Melanocyte of skin (primary cell): ENCODE data around the gene ACOT6. TPM values are rescaled to one million over a fixed set of nuclear protein-coding genes. Genes with fewer than 3 reads are reported as not detected.

ENCODE experiments used
- small RNA-seq, 2 donors: library from RNA; depleted of rRNA; stranded (forward); fragments of <200 nt; gene quantifications; one replicate each; pipeline ENCODE3, GENCODE V24; 2012
- total RNA-seq, 2 donors: library from RNA; depleted of rRNA; stranded (reverse); fragments of >200 nt; gene quantifications; 2 replicates each; pipeline ENCODE4 v1.2.3, GENCODE V29; 2012

ACOT6 gene, protein sequence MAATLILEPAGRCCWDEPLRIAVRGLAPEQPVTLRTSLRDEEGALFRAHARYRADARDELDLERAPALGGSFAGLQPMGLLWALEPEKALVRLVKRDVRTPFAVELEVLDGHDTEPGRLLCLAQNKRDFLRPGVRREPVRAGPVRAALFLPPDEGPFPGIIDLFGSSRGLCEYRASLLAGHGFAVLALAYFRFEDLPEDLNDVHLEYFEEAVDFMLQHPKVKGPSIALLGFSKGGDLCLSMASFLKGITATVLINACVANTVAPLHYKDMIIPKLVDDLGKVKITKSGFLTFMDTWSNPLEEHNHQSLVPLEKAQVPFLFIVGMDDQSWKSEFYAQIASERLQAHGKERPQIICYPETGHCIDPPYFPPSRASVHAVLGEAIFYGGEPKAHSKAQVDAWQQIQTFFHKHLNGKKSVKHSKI
- under 1 TPM in 1 of 2 donors, not detected in 1; under 0.01 TPM for total RNA-seq

DNA sequence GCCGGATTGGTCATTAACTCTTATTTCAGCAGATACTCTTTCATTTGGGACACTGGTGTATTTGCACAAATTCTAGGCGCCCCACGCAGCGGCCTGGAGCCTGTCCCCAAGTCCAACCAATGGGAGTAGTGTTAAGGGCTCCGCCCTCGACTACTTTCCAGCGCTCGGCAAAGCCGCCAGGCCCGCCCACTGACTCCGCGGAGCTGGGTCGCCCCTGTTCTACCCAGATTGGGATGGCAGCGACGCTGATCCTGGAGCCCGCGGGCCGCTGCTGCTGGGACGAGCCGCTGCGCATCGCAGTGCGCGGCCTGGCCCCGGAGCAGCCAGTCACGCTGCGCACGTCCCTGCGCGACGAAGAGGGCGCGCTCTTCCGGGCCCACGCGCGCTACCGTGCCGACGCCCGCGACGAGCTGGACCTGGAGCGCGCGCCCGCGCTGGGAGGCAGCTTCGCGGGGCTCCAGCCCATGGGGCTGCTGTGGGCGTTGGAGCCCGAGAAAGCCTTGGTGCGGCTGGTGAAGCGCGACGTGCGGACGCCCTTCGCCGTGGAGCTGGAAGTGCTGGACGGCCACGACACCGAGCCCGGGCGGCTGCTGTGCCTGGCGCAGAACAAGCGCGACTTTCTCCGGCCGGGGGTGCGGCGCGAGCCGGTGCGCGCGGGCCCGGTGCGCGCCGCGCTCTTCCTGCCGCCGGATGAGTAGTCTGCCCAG lies at the start of gene ACOT6:
TSS of gene ACOT6 (plus strand) at position 179 of the 707 bp plus-strand sequence. CDS start at position 234, 55 bp downstream.

DNA sequence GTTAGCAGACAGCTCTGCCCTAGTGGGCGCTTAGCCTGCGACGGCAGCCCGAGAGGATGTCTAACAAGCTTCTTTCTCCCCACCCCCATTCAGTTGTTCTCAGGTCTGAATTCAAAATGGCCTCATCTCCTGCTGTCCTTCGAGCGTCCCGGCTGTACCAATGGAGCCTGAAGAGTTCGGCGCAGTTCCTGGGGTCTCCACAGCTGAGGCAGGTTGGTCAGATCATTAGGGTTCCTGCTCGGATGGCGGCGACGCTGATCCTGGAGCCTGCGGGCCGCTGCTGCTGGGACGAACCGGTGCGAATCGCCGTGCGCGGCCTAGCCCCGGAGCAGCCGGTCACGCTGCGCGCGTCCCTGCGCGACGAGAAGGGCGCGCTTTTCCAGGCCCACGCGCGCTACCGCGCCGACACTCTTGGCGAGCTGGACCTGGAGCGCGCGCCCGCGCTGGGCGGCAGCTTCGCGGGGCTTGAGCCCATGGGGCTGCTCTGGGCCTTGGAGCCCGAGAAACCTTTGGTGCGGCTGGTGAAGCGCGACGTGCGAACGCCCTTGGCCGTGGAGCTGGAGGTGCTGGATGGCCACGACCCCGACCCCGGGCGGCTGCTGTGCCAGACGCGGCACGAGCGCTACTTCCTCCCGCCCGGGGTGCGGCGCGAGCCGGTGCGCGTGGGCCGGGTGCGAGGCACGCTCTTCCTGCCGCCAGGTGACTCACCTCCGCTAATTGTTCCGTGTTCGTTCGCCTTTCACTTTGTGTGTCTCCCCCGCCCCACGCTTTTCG lies 42.9 kb upstream of the ACOT6 start, which contains the start of gene ACOT2:
TSS of gene ACOT2 (plus strand) at position 29 of the 774 bp plus-strand sequence. CDS start at position 57, 28 bp downstream.

DNA sequence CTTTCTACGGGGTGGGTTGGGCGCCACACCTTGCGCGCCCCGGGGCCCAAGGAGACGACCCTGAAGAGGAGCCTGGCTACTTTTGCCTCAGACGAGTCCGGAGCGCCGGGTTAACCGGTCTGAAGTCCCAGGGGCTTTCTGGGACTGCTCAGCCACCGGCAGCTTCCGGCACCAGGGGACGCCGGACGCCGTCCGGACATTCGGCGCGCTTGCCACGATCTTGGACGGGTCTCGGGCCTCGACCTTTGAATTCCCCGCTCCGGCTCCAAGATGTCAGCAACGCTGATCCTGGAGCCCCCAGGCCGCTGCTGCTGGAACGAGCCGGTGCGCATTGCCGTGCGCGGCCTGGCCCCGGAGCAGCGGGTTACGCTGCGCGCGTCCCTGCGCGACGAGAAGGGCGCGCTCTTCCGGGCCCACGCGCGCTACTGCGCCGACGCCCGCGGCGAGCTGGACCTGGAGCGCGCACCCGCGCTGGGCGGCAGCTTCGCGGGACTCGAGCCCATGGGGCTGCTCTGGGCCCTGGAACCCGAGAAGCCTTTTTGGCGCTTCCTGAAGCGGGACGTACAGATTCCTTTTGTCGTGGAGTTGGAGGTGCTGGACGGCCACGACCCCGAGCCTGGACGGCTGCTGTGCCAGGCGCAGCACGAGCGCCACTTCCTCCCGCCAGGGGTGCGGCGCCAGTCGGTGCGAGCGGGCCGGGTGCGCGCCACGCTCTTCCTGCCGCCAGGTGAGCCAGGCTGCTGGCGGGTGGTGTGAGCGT lies 20.4 kb upstream of the ACOT6 start, which contains the start of gene ACOT4:
TSS of gene ACOT4 (plus strand) at position 184 of the 760 bp plus-strand sequence. CDS start at position 271, 87 bp downstream.

GRCh38 chr14:73644531-73645247 lies 32.4 kb downstream of the ACOT6 start, which contains the start of gene DNAL1:
Gene DNAL1 (plus strand): TSS chr14:73644986. CDS start chr14:73645040, 54 bp downstream.

Small RNAs within 50 kb of the gene (small RNA-seq; reads per million reads assigned to genes)
- gene RNU6-240P, result 0.23 to 0.43 reads per million in 2 donors

Other genes with a start within 250 kb of the ACOT6 start
- 10 to 100 TPM; 22.0 to 33.3 TPM for gene NUMB, start 154.0 kb upstream of the ACOT6 start, total RNA-seq
- 10 to 100 TPM; 35.4 to 42.3 TPM for gene RIOX1, start 121.6 kb upstream of the ACOT6 start, total RNA-seq
- gene ACOT1, start 75.4 kb upstream of the ACOT6 start, total RNA-seq, result 10 to 100 TPM; 15.1 to 18.0 TPM
- gene HEATR4, start 53.6 kb upstream of the ACOT6 start, total RNA-seq, result under 1 TPM in 1 of 2 donors, not detected in 1; 0.69 TPM
- gene ACOT2, start 43.3 kb upstream of the ACOT6 start, total RNA-seq, result 10 to 100 TPM; 60.9 to 84.6 TPM
- gene ACOT4, start 20.6 kb upstream of the ACOT6 start, total RNA-seq, result 1 to 10 TPM; 4.7 to 4.8 TPM
- gene DNAL1, start 32.5 kb downstream of the ACOT6 start, total RNA-seq, result 1 to 10 TPM; 5.5 to 6.0 TPM
- 10 to 100 TPM; 23.1 to 25.0 TPM for gene PNMA1, start 101.9 kb downstream of the ACOT6 start, total RNA-seq
- gene PTGR2, start 239.3 kb downstream of the ACOT6 start, total RNA-seq, result 1 to 10 TPM; 2.7 to 8.6 TPM